Endometrial microvascular endothelial cells (primary cell): ENCODE data around the gene LONP1. TPM values are rescaled to one million over a fixed set of nuclear protein-coding genes. Genes with fewer than 3 reads are reported as not detected.

Experiments used
- in situ Hi-C: cut with HindIII; loops from 2 replicates; pipeline ENCODE4 v1.10.0; 2017; ENCODE audit warnings: low sequenced_read_pairs, low pct_unique_long_range_greater_than_20kb; ENCODE audit errors: inconsistent ontology term
- total RNA-seq: library from RNA; depleted of rRNA; stranded (reverse); fragments of >200 nt; gene quantifications from one replicate; pipeline ENCODE4 v1.2.3, GENCODE V29; 2015; ENCODE audit errors: inconsistent ontology term

LONP1 gene
- total RNA-seq, 1 donor from 2014 or later: 95.7 TPM

DNA sequence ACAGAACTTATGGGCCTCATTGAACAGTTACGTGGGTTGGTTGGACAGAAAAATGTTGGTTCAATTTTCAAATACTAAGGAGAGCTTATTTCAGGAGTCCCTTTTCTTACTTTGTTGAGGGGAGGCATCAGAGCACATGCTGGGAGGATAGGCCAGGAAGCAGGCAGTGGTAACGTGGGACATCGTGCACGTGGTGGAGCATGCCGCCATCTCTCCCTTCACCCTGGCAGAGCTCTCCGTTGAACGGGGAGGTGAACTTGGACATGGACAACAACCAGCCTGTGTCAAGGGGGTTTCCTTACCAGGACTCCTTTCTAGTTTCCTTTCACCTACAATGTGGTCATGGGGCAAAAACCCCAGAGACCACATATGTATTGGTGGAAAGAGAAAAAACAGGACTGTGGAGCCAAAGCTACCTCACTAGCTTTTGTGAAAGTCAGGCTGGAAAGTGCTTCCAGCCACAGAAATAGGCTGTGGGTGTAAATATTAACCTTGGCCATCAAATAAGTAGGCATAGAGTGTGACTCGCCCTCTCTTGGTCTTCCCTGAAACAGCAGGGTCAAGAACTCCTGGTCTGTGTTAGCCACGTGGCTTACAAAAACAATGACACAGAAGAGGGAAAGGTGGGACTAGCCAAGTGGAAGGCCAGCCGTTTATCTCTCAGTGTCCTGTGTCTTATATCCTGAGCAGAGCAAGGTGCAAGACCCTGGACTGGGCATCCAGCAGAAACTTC, 54.0 kb downstream of the LONP1 start:
- in situ Hi-C loops: no loop called here

DNA sequence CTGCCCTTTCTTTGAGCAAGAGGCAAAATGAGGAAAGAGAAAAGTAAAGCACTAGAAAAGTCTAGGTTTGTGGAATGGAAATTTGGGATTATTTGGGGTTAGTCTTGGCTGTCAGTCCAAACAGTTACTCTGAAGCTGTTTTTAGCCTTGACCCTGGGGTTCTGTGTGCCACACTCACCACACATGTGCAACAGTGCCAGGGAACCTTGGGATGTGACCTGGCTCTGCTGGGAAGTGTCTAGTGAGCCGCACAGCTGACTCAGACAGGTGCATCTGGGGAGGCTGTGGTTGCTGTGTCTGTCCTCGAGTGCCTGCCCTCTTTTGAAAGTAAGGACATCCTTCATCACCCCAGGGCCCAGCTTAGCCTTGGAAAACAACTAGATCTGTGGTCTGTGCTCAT, 55.4 kb downstream of the LONP1 start:
- in situ Hi-C loops: no loop called here

DNA sequence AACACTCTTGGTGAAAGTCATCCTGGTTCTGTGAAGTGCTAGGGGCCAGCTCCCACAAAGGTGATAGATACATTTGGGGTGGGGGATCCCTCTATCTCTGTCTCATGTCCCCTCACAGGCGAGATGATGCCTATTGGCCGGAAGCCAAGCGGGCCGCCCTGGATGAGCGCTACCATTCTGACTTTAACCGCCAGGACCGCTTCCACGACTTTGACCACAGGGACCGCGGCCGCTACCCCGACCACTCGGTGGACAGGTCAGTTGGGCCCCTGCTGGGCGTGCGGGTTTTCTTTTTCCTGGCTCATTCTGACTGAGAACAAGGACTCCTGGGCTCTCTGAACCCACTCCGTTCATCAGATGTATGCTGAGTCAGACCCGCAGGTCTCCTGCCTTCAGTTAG, 56.0 kb downstream of the LONP1 start:
- in situ Hi-C loops: no loop called here

DNA sequence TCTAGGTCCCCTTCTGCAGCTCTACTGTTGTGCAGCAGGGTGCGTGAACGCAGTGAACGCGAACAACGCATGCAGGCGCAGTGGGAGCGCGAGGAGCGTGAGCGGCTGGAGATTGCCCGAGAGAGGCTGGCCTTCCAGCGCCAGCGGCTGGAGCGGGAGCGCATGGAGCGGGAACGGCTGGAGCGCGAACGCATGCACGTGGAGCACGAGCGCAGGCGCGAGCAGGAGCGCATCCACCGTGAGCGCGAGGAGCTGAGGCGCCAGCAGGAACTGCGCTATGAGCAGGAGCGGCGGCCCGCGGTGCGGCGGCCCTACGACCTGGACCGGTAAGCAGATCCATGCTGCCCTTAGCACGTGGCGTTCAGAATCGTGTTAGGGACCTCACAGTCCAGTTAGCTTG, 58.5 kb downstream of the LONP1 start:
- in situ Hi-C loops: no loop called here

DNA sequence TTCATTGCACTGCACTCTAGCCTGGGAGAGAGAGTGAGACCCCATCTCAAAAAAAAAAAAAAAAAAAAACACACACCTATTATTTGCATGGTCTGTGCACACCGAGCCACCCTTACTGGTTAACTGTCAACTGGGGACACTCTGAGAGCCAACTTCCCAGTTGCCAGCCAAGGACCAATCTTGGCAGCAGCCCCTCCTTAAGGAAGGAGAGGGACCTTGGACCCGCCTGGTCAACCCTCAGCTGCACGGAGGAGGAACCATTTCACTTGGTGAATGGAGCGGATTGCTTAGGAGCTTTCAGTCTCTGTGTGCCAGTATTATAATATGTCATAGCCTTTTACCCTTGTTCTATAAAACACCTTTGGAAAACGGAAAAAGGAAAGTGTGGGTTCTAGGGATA, 64.5 kb downstream of the LONP1 start:
- in situ Hi-C loops: no loop called here

DNA sequence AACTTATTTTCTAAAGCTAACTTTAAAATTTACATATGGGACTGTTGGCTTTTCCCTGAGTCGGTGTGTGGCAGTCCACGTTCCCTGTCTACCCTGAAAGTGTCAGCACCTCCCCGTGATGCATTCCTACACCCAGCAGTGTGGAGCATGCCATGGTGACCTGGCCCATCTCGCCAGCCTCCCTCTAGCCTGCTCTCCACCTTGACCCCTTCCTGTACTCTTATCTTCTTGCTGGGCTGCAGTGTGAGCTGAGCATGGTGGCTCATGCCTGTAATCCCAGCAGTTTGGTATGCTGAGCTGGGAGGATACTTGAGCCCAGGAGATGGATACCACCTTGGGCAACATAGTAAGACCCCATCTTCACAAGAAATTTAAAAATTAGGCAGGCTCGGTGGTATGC, 65.0 kb downstream of the LONP1 start:
- in situ Hi-C loops: no loop called here

DNA sequence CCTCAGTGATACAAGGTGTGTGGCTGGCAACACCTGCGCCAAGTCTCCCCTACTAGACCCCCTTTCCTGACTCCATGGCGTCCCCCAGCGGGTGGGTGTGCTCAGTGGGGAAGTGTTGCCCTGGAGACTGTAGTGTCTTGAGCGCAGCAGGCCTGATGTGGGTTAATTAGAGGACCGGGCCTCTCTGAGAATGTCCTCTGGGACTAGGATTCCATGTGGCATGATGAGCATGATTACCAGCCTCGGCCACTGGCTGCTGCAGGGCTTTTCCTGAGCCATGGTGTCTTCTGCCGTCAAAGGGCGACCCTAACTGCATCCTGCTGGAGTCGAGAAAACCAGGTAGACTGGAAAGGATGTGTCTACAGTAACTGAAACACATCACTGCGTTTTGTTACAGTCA, 67.7 kb downstream of the LONP1 start:
- in situ Hi-C loops: no loop called here

DNA sequence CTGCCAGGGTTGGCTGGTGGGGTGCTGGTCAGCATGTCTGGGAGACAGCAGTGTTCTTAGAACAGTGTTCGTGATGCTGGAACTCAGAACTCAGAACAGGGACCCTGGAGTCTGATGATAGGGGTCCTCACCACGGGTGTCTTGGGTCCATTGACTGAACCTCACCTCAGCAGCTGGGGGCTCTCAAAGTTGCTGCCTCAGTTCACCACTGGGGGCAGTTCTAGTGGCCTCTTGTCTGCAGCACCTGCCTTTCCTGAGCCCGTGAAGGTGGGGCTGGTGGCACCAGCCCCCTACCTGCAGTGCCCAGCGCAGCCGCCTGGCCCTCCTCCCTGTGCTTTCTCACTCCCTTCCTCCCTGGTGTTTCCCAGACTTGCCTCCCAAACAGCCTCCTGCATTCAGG, 68.6 kb downstream of the LONP1 start:
- in situ Hi-C loops: no loop called here

DNA sequence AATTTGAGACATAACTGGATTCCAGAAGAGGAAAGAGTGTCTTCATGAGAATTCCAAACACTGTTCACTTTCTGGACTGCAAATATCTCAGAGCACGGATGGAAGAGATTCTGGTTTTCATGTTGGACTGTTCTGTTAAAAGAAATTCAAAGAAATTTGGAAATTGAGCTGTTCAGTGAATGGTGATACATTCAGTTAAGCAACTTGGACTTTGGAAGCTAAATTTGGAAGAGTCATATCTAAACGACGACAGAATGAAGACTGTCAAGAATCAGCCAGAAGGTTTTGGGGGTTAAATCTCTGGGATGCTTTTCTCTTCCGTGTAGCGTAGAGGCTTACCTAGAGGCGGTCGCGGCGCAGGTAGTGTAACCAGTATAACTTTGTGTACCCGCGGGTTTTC, 71.5 kb downstream of the LONP1 start:
- in situ Hi-C loops: no loop called here

DNA sequence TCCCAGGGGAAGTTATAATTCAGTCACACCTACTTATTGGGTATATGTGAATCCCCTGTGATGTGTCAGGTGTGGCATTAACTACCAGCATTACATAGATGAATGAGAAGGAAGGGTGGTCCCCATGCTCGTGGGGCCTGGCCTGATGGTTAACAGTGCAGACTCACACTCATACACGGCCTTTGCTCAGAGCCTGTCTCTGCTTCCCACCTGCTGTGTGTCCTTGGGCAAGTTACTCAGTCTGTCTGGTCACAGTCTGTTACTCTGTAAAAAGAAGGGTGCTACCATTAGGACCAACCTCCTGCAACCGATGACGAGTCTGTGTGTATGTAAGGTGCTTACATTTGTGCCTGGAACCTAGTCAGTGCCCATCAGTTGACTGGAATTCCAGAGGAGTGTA, 73.2 kb downstream of the LONP1 start:
- in situ Hi-C loops: no loop called here

DNA sequence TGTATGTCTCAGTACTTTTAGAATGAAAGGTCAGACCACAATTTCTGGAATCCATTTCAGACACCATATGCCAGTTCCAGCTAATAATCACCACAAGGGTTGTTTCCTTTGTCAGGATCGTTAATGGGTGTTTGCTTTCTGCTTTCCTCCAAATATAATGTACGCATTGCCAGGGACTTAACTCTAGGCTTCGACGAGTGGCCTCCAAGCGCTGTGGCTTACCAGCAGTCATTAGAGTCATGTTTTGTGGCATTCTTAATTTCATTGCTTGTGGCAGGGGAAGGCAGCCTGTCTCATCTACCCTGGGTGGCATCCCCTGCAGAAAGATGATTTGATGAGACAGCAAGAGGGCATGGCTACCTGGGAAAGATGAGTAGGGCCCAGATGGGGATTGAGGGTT, 74.5 kb downstream of the LONP1 start:
- in situ Hi-C loops: no loop called here

DNA sequence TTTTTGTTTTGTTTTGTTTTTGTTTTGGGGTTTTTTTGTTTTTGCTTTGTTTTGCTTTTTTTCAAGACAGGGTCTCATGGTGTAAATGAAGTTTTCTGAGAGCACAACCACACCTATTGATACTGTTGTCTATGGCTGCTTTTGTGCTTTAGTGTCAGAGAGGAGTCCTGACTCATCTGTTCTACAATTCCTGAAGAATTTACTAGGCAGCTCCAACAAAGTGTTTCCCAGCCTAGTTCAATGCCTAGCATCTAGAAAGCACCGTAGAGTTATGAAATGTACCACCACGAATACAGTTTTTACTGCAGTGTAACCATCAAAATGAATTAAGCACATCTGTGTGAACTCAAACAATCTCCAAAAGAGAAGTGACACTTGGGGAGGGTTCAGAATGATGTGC, 75.9 kb downstream of the LONP1 start:
- in situ Hi-C loops: no loop called here

DNA sequence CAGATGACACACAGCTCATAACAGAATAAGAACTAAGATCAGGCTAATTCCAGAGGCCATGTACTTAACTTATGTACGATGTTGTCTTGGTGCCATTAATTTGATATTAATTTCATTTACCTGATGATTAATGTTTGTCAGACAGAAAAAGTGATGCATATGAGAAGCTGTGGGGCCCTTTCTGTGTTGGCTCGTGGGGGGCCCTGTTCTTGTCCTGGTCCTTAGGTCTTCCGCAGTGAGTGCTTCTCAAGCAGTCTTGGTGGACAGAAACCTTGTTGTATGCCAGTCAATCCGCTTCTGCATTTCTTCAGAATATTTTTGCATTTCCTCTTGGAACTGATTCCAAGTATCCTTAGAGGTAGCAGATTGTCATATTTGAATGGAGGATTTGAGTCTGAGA, 76.9 kb downstream of the LONP1 start:
- in situ Hi-C loops: no loop called here

DNA sequence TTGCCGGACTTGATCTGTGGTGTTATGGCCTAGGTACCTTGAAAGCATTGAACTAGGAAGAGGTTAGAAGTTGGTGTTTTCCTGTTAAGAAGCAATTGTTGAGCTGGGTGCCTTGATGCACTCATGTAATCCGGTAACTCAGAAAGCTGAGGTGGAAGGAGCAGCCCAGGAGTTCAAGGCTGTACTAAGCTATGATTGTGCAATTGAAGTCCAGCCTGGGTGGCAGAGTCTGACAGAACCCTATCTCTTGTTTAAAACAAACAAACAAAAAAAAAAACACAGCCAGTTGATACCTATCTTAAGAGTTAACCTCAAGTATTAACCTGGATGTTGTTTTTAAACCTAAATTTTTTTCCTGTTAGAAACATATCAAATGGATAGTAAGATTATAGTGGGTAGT, 77.7 kb downstream of the LONP1 start:
- in situ Hi-C loops: no loop called here

Other genes with a start within 250 kb of the LONP1 start
- gene TINCR, start 152.2 kb downstream of the LONP1 start, total RNA-seq: not detected
- 17.8 TPM for gene SAFB2, start 97.4 kb downstream of the LONP1 start, total RNA-seq
- 27.9 TPM for gene SAFB, start 97.1 kb downstream of the LONP1 start, total RNA-seq
- 42.4 TPM for gene MICOS13, start 39.6 kb downstream of the LONP1 start, total RNA-seq
- 2.6 TPM for gene HSD11B1L, start 39.1 kb downstream of the LONP1 start, total RNA-seq
- gene RPL36, start 29.9 kb downstream of the LONP1 start, total RNA-seq: 961 TPM
- gene CATSPERD, start 491 bp upstream of the LONP1 start, total RNA-seq: not detected
- 0.09 TPM for gene PRR22, start 64.6 kb upstream of the LONP1 start, total RNA-seq
- 25.3 TPM for gene DUS3L, start 71.0 kb upstream of the LONP1 start, total RNA-seq
- gene NRTN, start 84.9 kb upstream of the LONP1 start, total RNA-seq: not detected
- not detected for gene FUT6, start 119.6 kb upstream of the LONP1 start, total RNA-seq
- gene FUT3, start 131.3 kb upstream of the LONP1 start, total RNA-seq: not detected
- gene FUT5, start 150.4 kb upstream of the LONP1 start, total RNA-seq: not detected
- gene NDUFA11, start 183.6 kb upstream of the LONP1 start, total RNA-seq: 324 TPM
- 8.5 TPM for gene VMAC, start 184.7 kb upstream of the LONP1 start, total RNA-seq
- 1.9 TPM for gene CAPS, start 194.1 kb upstream of the LONP1 start, total RNA-seq